B cell (primary cell): Measurements from ENCODE around the gene PRX. TPM values are rescaled to one million over a fixed set of nuclear protein-coding genes. Genes with fewer than 3 reads are reported as not detected.
A peak's percentile ranks its signal among the peaks of the same experiment; 100 is the strongest.

Experiments
- ATAC-seq: fragments of 200-7000 bp; cut with Tn5 transposase; one replicate; pipeline ENCODE4 v1.10.0; 2021; ENCODE audit warnings: low read depth, mild to moderate bottlenecking, moderate number of reproducible peaks, moderate library complexity
- CTCF ChIA-PET: fragments of 350-600 bp; sonication (Branson Sonifier 250); formaldehyde crosslinking; loops from one replicate; lab custom pipeline; 2021; ENCODE audit warnings: antibody characterized with exemption, inconsistent platforms; lab: Charles Lee
- POLR2A ChIA-PET: fragments of 350-600 bp; sonication (Branson Sonifier 250); formaldehyde crosslinking; loops from one replicate; lab custom pipeline; 2021; ENCODE audit warnings: antibody characterized with exemption; lab: Charles Lee
- DNase-seq: peaks from one replicate; pipeline ENCODE4 v3.0.0; 2013
- H2AFZ ChIP-seq: 2 replicates; pipeline ENCODE4 v1.6.1; 2012; ENCODE audit warnings: mild to moderate bottlenecking, low read depth, low read length; ENCODE audit not compliant: insufficient read depth, poor library complexity, severe bottlenecking
- H3K27ac ChIP-seq, 2 donors: 1 replicate in 1 of 2; 2 replicates in 1 of 2; pipeline ENCODE4 v1.5.1; 2012 to 2013; ENCODE audit warnings: low read length in 2 of 2, mild to moderate bottlenecking in 2 of 2, moderate library complexity in 1 of 2
- H3K27me3 ChIP-seq, 4 experiments: fragments of 200-600 bp in 1 of 4; sonication (generic) in 1 of 4; replicated peaks in 1 of 4; 1 replicate in 2 of 4; 2 replicates in 2 of 4; pipeline versions ENCODE4 v1.6.1 to v1.7.0; 2013 to 2016; ENCODE audit warnings: low read length in 3 of 4, mild to moderate bottlenecking in 2 of 4, mixed read lengths in 1 of 4, moderate library complexity in 1 of 4; ENCODE audit not compliant: insufficient read depth in 4 of 4, control insufficient read depth in 3 of 4; ENCODE audit errors: control extremely low read depth in 1 of 4
- H3K36me3 ChIP-seq, 2 experiments: replicated peaks in 1 of 2; 1 replicate in 1 of 2; 2 replicates in 1 of 2; pipeline versions ENCODE4 v1.6.1 to v1.7.1; 2013; ENCODE audit warnings: low read length in 1 of 2; ENCODE audit not compliant: insufficient read depth in 2 of 2, control insufficient read depth in 1 of 2; ENCODE audit errors: control extremely low read depth in 1 of 2, extremely low read depth in 1 of 2
- H3K4me1 ChIP-seq, 2 donors: fragments of 200-600 bp in 1 of 2; sonication (generic) in 1 of 2; 1 replicate in 1 of 2; 2 replicates in 1 of 2; pipeline versions ENCODE4 v1.5.1 to v1.6.1; 2013 to 2017; ENCODE audit warnings: low read length in 2 of 2; ENCODE audit not compliant: control insufficient read depth in 2 of 2, insufficient read depth in 2 of 2
- H3K4me2 ChIP-seq: replicated peaks from 2 replicates; pipeline ENCODE3; 2012; ENCODE audit warnings: mild to moderate bottlenecking, low read depth, low read length; ENCODE audit not compliant: poor library complexity, severe bottlenecking
- H3K4me3 ChIP-seq, 5 experiments: fragments of 200-600 bp in 1 of 5; sonication (generic) in 1 of 5; 1 replicate in 3 of 5; 2 replicates in 2 of 5; pipeline versions ENCODE4 v1.5.1 to v1.7.0; 2011 to 2016; ENCODE audit warnings: low read length in 4 of 5, mild to moderate bottlenecking in 4 of 5, low read depth in 2 of 5, control low read depth in 1 of 5, moderate library complexity in 1 of 5; ENCODE audit not compliant: insufficient read depth in 1 of 5; ENCODE audit errors: control extremely low read depth in 1 of 5, extremely low read depth in 1 of 5
- H3K79me2 ChIP-seq: fragments of 200-600 bp; sonication (generic); one replicate; pipeline ENCODE4 v1.6.0; 2016; ENCODE audit warnings: low read length; ENCODE audit not compliant: control insufficient read depth, insufficient read depth
- H3K9ac ChIP-seq: fragments of 200-600 bp; sonication (generic); 2 replicates; pipeline ENCODE4 v1.6.1; 2017; ENCODE audit warnings: mild to moderate bottlenecking, low read length, moderate library complexity
- H3K9me3 ChIP-seq, 3 donors: one replicate each; pipeline versions ENCODE4 v1.6.1 to v1.7.1; 2013; ENCODE audit warnings: low read length in 2 of 3; ENCODE audit not compliant: control insufficient read depth in 2 of 3, insufficient read depth in 1 of 3; ENCODE audit errors: control extremely low read depth in 1 of 3
- H4K20me1 ChIP-seq: 2 replicates; pipeline ENCODE4 v1.6.0; 2012; ENCODE audit warnings: mild to moderate bottlenecking, low read length; ENCODE audit not compliant: insufficient read depth, control insufficient read depth, poor library complexity, severe bottlenecking
- H3K27ac Mint-ChIP-seq: one replicate; pipeline ENCODE4 v1.8.0; 2021; ENCODE audit warnings: mixed read lengths
- H3K27me3 Mint-ChIP-seq: one replicate; pipeline ENCODE4 v1.8.0; 2021; ENCODE audit warnings: mixed read lengths
- H3K4me1 Mint-ChIP-seq: one replicate; pipeline ENCODE4 v1.8.0; 2021; ENCODE audit warnings: mixed read lengths
- H3K4me3 Mint-ChIP-seq: one replicate; pipeline ENCODE4 v1.8.0; 2021; ENCODE audit warnings: mixed read lengths
- H3K9me3 Mint-ChIP-seq: one replicate; pipeline ENCODE4 v1.8.0; 2022; ENCODE audit warnings: mixed read lengths; ENCODE audit not compliant: insufficient read depth
- CTCF ChIP-seq: fragments of 200-600 bp; IDR thresholded peaks from one replicate; pipeline ENCODE4 v1.8.0; 2022; ENCODE audit warnings: antibody characterized with exemption, mild to moderate bottlenecking
- EZH2 ChIP-seq: IDR thresholded peaks from 2 replicates; pipeline ENCODE4 v1.6.1; 2012; ENCODE audit warnings: borderline replicate concordance, low read depth, mild to moderate bottlenecking, moderate library complexity, low read length; ENCODE audit not compliant: insufficient read depth, poor library complexity, severe bottlenecking
- WGBS: methylation state at CpG from one replicate; pipeline ENCODE4 v1.1.5; 2013; ENCODE audit warnings: missing lambda C conversion rate; ENCODE audit not compliant: insufficient coverage; 5-methylcytosine and 5-hydroxymethylcytosine counted together
- intact Hi-C: fragments of 100-400 bp; cut with micrococcal nuclease; formaldehyde crosslinking; loops from one replicate; pipeline ENCODE4 v1.10.0; 2022
- polyA plus RNA-seq: library from polyadenylated mRNA; depleted of rRNA; stranded (reverse); fragments of >200 nt; gene quantifications from 2 replicates; pipeline ENCODE4 v1.2.3, GENCODE V29; 2012
- total RNA-seq, 2 donors: library from RNA; stranded (reverse); fragments of 120-200 nt in 1 of 2; gene quantifications; 1 replicate in 1 of 2; 2 replicates in 1 of 2; pipeline versions ENCODE4 v1.2.3 to v1.2.4, GENCODE V29; 2013 to 2022

Gene PRX
- total and polyA plus RNA-seq, 2 donors (not counting 1 experiment from before 2014, with no cell fraction given), result 1.1 to 2.5 TPM

- DNase-seq, result no peak
- WGBS, result 12% methylated on average over 18 of the region's 22 CpGs
- no peak for ATAC-seq
- H3K4me1 ChIP-seq, result peaks cover 12% of the 10 kb centered on the region in 2 donors
- H3K9ac ChIP-seq, result peak overlapping the region; percentile 84
- intact Hi-C loops, result loop anchor here (1.0 to 5.0 kb wide), 7 partner anchors 7 to 820 kb away; partner anchors contain the start of genes HNRNPUL1, MIA, RAB4B and SHKBP1
- peak overlapping the region; percentile 95 for H3K4me2 ChIP-seq
- Mint-ChIP-seq H3K9me3 (no peaks in the 10 kb centered on the region), H3K27ac (peak overlapping the region; percentile 95), H3K4me3 (peak overlapping the region; percentile 97), H3K4me1 (peaks cover 28% of the 10 kb centered on the region), H3K27me3 (no peaks in the 10 kb centered on the region)
- H3K9me3 ChIP-seq, result no peaks in the 10 kb centered on the region
- peak overlapping the region; percentile 57 to 96 (median 91) for H3K4me3 ChIP-seq
- H3K36me3 ChIP-seq, result peaks cover 2 to 16% of the 10 kb centered on the region in 2 experiments
- peak overlapping the region; percentile 45 to 67 for H3K27ac ChIP-seq
- ChIA-PET CTCF (interaction anchor here (0.8 to 5.6 kb wide), 8 partner anchors 9 to 161 kb away, joined by 3 to 87 read pairs (median 5); partner anchors contain the start of gene SERTAD1), POLR2A (interaction anchor here (0.9 to 3.7 kb wide), 8 partner anchors 9 to 163 kb away, joined by 3 to 63 read pairs (median 10); partner anchors contain the start of genes BLVRB, C19orf47, PLD3 and SERTAD1)
- TF ChIP-seq CTCF, result no peak
- no peak for TF ChIP-seq EZH2
- H2AFZ ChIP-seq, result peak overlapping the region; percentile 27
- peaks cover 23% of the 10 kb centered on the region for H4K20me1 ChIP-seq
- peaks cover 46% of the 10 kb centered on the region for H3K79me2 ChIP-seq
- no peaks in the 10 kb centered on the region for H3K27me3 ChIP-seq
Observed at GRCh38 chr19:40442328-40443130, 29.4 kb upstream of the PRX start.
